Hematopoietic multipotent progenitor cell treated with erythropoietin and hydrocortisone succinate and interleukin-3 and kit ligand, for 4 days (in vitro differentiated cells): Measurements from ENCODE around the gene PADI3.
A peak's percentile ranks its signal among the peaks of the same experiment; 100 is the strongest.
"Not testable (repeated sequence)": the region's sequence is repeated elsewhere in the genome, so short reads cannot be mapped to it uniquely, and the experiment has no call there.

Source experiments
- DNase-seq: peaks from one replicate; pipeline ENCODE4 v3.0.0-alpha.2; 2015

The PADI3 gene

DNA sequence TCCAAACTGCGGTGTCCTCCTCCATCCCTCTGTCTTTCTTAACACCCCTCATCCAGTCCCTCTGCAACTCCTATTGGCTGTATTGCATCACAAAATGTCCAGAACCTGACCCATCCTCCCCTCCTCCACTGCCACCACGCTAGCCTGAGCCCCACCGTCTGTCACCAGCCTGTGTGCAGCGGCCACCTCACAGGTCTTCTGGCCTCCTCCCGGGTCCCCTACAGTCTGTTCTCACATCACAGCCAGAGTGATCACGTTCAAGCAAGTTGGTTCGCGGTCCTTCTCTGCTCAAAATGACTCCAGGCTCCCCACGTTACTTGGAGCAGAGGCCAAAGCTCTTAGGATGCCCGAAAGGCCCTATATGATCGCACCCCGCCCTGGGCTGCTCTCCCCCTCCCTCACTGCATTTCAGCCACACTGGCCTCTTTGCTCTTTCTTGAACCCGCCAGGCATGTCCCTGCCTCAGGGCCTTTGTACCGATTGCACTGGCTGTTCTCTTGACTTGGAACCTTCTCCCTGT lies 56.7 kb downstream of the PADI3 start:
- no peak for DNase-seq

DNA sequence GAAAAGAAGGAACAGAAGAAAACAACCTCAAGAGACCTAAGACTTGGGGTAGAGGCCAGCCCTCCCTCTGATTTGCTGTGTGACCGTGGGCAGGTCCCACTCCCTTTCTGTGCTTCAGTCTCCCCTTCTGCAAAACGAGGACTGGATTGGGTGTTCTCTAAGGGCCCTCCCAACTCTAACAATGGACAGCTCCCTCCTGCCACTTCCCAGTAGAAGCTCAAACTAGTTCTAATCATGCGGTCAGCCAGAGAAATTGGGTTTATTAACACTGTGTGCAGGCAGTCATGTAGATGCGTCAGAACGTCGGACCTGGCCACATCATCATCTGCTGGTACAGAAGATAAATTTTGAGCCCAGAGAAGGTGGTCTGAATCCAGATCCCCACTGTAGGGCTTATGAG lies 57.5 kb downstream of the PADI3 start:
- DNase-seq = no peak

DNA sequence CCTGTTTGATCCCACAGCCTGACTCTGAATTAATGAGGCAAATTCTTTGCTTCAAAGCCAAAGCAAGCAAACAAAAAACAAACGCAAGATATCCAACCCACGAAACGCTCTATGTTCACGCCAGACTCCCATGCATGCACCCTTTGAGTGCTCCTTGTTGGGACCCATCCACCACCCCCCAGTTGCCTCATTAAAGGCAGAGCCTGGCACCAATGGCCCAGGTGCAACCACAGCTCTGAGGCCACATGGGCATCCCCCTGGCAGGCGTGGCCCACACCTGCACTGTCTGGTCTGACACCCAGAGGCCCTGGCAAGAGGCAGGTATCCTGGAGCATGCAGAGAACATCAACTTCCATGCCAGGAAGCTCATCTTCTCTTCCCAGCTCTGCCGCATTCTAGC lies 58.0 kb downstream of the PADI3 start:
- DNase-seq = no peak

DNA sequence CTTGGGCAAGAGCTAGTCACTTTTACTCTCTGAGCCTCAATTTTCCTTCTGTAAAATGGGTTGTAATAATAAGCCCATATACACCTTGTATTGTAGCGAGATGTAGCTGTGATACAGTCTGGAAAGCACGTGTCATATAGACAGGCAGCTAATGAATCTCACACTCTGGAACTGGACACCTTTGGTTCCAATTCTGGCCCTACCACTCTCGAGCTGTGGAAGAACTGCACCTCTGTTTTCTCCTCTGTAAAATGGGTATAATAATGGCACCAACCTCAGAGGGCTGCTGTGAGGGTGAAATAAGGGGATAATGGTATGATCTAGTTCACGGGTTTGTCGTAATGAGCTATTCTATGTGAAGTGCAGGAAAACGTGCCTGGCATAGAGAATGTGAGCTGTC lies 58.4 kb downstream of the PADI3 start:
- no peak for DNase-seq

DNA sequence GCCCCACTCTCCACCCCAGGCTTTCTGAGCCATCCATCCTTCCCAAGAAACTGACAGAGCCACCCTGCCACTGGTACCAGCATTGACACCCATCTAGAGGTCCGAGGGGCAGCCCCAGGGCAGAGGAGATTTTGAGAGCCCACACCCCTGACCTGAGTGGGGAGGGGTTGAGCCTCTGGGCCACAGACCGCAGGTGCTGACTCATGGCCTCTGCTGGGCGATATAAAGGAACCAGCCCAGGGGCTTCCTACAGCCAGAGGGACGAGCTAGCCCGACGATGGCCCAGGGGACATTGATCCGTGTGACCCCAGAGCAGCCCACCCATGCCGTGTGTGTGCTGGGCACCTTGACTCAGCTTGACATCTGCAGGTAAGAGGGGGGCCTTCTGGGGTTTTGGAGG lies 59.0 kb downstream of the PADI3 start, which contains the start of gene PADI4:
Gene PADI4 (plus strand): TSS at position 252 of the 400 bp plus-strand sequence. CDS start 26 bp downstream, at position 278.
- DNase-seq = peak; percentile 80

DNA sequence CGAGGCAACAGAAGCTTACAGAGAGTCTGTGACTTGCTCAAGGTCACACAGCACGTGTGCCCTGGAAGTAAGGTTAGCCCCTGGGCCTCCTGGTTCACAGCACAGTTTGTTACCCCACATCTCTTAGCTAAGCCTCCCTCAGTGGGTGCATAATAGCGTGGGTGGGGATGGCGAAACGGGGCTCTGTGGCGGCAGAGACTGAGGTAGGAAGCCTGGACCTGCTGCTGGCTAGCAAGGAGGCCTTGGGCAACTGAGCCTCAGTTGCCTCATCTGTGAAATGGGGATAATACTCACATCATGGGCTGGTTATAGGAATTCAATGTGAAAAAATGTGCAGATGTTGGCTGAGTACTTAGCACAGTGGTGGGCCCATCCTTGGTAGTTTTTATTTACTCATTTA lies 59.7 kb downstream of the PADI3 start:
- peak; percentile 44 for DNase-seq

DNA sequence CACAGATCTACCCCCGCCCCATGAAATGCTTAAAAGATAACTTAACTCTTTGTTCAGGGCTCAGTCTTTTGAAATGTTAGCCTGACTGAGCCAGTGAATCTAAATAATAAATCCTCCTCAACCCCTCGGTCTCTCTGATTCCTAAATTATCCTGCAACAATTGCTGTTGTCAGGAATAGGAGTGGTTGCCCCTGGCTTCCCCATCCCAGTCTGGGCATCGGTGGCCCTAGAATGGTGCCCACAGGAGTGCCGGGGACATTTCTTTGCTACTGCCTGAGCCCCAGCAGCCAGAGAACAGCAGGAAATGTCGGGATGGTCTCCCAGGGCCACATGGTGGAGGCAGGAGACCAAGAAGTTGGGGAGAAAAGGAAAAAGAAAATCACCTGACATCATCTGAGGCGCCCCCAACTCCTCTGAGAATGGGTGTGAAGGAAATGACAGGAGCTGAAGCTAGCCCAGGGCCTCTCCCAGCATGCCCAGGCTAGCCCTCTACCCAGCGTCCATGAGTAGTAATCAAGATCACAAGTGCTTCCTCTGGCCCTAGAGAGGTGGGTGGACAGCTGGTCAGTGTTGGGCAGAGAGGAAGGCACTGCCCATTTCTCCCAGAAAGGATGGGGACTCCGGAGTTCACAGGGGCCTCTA lies 60.6 kb downstream of the PADI3 start:
- no peak for DNase-seq

DNA sequence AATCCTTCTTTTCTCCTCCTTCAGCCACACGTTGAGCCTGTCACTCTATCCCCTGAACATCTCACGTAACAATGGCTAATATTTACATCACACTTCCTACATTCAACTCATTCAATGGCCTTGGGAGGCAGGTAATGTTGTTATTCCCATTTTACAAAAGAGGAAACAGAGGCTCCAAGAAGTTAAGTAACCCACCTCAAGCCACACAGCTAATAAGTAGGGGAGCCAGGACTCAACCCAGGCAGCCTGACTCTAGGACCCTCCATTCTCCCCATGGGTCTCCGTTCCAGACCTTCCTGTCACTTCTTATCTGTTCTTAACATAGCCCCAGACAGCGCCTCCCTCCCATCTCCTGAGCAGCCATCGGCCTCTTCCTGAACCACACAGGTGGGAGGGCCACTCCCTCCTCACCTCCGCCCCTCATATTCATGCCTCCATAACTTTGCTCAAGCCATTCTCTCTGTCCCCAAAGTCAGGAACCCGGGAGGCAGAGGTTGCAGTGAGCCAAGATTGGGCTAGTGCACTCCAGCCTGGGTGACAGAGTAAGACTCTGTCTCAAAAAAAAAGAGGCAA lies 61.3 kb downstream of the PADI3 start:
- no peak for DNase-seq

DNA sequence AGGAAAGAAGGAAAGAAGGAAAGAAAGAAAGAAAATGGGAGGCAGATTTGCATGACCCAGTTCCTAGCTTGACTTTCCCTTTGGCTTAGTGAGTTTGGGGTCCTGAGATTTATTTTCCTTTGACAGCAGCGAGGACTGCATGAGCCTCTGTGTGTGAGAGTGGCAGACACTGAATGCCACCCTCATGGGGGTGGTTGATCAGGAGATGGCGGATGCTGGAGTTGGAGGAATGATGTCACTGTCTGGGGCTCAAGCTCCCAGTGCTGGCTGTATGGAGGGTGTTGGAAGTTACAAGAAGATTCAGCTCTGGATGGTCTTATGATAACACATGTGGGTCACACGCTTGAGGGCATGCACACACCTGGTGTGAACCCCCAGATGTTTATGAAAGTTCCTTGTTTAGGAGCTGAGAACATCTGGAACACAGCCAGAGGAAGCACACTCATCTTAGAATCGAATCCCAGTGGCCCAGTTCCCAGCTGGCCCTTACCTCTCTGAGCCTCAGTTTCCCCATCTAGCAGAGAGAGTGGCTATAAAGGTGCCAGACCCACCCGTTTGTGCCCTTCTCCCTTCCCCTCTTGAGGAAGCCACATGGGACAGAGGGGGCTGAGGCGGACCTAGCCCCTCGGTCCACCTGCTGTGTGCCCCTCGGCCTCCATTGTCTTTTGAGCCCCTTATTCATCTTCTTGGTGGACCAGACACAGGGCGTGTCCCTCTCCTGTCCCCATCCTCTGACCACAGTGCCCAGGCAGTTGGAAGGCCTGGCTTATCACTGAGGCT lies 64.8 kb downstream of the PADI3 start:
- no peak for DNase-seq

DNA sequence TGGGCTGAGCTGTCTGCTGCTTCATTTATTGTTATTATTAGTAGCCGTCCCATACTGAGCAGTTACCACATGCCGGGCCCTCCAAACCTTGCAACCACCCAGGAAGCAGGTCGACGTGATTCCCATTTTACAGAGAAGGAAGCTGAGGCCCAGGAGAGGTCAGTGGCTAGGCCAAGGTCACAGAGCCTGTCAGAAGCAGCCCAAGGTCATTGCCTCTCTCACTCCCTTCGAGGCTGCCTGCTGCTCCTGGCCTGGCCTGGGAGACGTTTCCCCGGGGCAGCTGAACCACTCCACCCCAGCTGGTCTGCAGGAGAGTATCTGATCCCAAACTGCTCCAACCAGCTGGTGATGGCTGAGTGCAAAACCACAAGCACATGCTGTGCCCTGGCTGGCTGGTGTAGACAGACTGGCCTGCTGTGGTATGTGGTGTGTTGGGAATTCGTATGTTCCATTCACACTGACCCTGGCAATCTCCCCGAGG lies 65.6 kb downstream of the PADI3 start:
- peak; percentile 40 for DNase-seq

DNA sequence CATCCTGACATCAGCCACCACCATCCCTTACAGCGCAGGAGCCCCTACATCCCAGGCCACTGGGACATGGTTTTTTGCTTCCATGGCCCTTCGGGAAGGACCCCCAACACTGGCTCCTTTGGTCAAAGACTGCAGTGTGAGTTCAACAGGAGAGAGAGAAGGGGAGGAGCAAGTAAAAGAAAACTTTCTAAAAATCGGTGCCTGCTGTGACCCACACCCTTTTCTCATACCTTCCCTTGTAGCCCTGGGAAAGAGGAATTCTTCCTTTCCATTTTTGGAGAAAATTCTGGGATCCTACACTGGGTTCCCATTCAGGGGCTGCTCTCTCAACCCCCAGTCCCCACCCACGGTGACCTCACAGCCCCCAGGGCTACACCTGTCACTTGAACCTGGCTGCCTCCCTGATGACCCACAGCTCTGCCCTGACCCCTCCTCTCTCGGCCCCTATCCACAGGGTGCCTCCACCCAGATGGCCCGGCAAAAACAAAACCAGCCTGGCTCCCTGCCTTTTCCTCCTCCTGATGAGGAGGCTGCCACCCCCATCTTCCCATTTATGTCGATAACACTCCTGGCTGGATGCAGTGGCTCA lies 66.7 kb downstream of the PADI3 start:
- DNase-seq = no peak

DNA sequence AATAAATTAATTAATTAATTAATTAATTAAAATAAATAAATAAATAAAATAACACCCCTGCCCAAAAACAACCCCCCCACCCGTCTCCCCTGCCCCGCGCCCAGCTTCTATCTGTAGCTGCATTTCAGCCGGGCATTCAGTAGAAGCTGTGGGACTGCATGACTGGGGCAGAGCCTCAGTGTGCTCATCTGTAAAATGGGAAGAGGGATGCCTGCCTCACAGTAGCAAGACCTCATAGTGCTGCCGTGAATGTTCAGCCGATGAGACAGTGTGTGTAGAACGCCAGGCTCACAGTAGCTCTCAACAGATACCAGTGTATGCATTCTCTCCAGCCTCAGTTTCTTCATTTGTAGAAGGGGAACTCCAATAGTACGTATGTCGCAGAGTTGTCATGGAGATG lies 67.8 kb downstream of the PADI3 start:
- no peak for DNase-seq

DNA sequence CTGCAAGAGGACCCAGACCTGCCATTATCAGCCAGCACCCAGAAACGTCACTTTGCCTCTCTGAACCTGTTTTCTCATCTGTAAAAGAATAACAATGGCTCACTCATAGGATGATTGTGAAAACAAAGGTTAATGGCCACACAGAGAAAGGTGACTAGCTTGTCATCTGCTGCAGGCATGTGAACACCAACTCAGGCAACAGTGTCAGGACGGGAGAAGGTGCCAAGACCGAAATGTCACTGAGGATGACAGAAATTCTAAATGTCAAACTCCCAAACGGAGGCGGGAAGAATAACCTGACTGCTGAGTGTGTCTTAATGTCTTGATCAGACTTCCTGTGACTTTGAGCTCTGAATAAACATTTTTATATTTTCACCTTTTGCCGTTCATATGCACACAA lies 69.4 kb downstream of the PADI3 start:
- no peak for DNase-seq

DNA sequence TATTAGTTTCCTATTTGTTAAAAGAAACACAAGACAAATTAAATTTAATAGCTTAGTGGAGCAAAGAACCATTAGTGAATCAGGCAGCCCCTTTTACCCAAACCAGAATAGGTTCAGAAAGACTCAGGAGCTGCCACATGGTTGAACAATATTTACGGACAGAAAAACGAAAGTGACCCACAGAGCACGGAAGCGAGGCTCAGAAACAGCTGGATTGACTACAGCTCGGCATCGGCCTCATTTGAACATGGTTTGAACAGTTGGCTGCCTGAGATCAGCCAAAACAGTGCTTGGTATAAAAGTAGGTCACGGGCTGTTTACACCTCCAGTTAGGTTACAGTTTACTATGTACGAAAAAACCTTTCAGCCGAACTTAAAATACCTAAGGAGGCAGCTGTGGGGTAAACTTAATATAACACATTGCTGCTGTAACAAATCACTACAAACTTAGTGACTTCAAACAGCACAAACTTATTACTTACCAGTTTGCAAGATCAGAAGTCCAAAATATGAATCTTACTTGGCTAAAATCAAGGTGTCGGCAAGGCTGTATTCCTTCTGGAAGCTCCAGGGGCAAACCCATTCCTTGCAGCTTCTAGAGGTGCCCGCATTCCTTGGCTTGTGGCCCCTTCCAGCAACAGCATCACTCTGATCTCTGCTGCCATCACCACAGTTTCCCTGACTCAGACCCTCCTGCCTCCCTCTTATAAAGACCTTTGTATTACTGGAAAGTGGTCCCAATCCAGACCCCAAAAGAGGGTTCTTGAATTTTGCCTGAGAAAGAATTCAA lies 70.9 kb downstream of the PADI3 start:
- DNase-seq = no peak

DNA sequence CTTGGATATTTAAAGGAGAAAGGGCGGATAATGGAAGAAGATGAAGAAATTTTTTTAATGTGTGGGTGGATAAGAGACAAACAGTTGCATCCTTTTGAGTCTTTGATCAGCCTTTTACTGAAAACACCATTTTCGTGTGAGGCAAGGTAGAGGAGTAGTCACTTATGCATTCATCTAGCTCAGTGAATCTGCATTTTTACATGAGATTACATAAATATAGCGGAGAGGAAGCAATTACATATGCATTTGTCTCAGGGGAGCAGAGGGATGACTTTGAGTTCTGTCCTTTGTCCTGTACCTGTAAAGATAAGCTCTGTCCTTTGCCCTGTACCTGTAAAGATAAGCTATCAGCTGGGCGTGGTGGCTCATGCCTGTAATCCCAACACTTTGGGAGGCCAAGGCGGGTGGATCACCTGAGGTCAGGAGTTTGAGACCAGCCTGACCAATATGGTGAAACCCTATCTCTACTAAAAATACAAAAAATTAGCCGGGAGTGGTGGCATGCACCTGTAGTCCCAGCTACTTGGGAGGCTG lies 73.0 kb downstream of the PADI3 start:
- not testable (repeated sequence) for DNase-seq

DNA sequence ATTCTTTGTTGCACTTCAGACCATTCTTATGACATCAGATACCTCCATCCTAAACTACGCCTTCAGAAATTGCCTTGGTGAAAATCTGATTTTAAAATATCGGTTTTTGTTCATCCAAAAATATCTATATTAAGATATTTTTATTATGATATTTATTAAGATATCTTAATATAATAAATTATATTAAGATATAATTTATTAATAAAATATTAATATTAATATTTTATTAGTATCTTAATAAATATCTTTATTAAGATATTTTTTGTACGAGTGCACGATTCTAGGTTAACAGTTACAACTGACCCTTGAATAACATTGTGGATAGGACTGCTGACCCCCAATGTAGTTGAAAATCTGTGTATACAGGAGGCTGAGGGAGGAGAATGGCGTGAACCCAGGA lies 80.0 kb downstream of the PADI3 start:
- no peak for DNase-seq

DNA sequence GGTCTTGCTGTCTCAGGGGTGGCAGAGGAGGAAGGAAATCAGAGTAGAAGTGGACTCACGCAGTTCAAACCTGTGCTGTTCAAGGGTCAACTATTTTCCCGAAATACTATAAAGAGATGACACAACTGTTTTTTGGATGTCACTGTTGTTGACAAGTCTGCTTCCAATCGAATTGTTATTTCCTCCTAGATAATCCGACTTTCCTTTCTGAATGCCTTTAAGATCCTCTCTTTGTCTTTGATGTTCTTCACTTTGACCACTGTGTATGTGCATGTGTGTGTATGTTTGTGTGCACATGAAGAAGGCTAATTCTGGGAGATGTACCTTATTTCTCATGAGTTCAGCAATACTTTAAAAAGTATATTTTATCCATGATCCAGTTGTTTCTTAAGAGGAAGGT lies 80.7 kb downstream of the PADI3 start:
- no peak for DNase-seq

DNA sequence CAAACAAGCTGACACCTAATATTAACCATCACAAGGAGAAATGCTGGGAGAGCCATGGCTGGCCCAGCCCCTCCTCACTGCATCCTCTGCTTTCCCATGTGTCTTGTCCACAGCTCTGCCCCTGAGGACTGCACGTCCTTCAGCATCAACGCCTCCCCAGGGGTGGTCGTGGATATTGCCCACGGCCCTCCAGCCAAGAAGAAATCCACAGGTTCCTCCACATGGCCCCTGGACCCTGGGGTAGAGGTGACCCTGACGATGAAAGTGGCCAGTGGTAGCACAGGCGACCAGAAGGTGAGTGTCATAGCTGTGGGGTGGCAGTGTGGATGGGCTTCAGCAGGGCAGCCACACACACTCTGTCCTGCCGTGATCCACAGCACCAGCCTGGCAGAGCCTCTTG lies 82.0 kb downstream of the PADI3 start:
- no peak for DNase-seq

DNA sequence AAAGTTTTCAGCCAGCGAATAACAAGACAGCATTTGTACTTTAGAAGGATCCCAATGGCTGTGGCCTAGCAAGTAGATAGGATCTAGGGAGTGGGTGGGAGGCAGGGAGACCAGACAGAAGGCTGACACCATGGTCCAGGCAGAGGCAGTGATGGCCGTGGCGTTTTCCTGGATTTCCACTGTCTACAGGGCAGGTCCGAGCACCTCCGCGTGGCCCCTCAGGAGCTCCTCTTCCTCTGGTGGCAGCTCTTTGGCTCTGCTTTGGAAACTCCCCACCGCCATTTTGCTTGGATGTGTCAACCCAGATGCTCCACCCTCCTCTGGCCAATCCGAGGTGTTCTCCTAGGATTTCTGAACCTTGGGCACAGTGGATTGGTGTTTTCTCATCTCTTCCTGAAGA lies 84.2 kb downstream of the PADI3 start:
- DNase-seq = no peak
